ENCODE results near the gene CCDC127. TPM values are rescaled to one million over a fixed set of nuclear protein-coding genes. Genes with fewer than 3 reads are reported as not detected.
"Not testable (repeated sequence)": the region's sequence is repeated elsewhere in the genome, so short reads cannot be mapped to it uniquely, and the experiment has no call there.

Gene CCDC127
- total RNA-seq (ENCODE audit: low replicate concordance) = 7.0 TPM in 2 replicates

GRCh38 chr5:217494-218456 is at the start of gene CCDC127, which contains the start of gene SDHA:
Gene CCDC127 (minus strand): TSS chr5:218153. CDS start chr5:216849, 1,304 bp downstream.
Gene SDHA (plus strand): TSS chr5:218320. CDS start chr5:218356, 36 bp downstream.
- not testable (repeated sequence) for H3F3A ChIP-seq (ENCODE audit: low read depth); H3K9me3 Mint-ChIP-seq; H3K27me3 Mint-ChIP-seq (ENCODE audit: insufficient read depth, low read depth); H3K36me3 ChIP-seq; H3K9me3 ChIP-seq (ENCODE audit: low read depth); H3K27me3 ChIP-seq; H3K27ac ChIP-seq
- Histone ChIP-seq H3K4me1 (peaks cover 16% of the 10 kb centered on the region), H2AFZ (replicated peaks) (peak within 1 kb of the TSS; percentile 86), H3K79me2 (ENCODE audit: low read depth) (peaks cover 77% of the 10 kb centered on the region), H4K20me1 (ENCODE audit: low read depth) (peaks cover 49% of the 10 kb centered on the region), H3K9ac (peak within 1 kb of the TSS; percentile 61), H3K4me2 (peak within 1 kb of the TSS; percentile 87), H3K4me3 (peak within 1 kb of the TSS; percentile 79)
- peak; percentile 98 for DNase-seq (ENCODE audit: low spot score)
- H3K4me3 Mint-ChIP-seq = peak within 1 kb of the TSS; percentile 98
- H3K36me3 Mint-ChIP-seq = peaks cover 11% of the 10 kb centered on the region
- peak within 1 kb of the TSS; percentile 93 for H3K27ac Mint-ChIP-seq
- peaks cover 36% of the 10 kb centered on the region for H3K4me1 Mint-ChIP-seq
- TF ChIP-seq CTCF (IDR thresholded peaks at IDR 0.05) = peak; percentile 62

GRCh38 chr5:267716-268115 is 49.8 kb upstream of the CCDC127 start:
- H3K79me2 ChIP-seq (ENCODE audit: low read depth) = peaks cover 12% of the 10 kb centered on the region
- Mint-ChIP-seq H3K4me3 (no peak overlapping the region), H3K27me3 (ENCODE audit: insufficient read depth, low read depth) (peaks cover 7% of the 10 kb centered on the region), H3K9me3 (no peaks in the 10 kb centered on the region), H3K36me3 (peaks cover 10% of the 10 kb centered on the region), H3K4me1 (peaks cover 14% of the 10 kb centered on the region), H3K27ac (no peak overlapping the region)
- H3K27me3 ChIP-seq = no peaks in the 10 kb centered on the region
- H3F3A ChIP-seq (ENCODE audit: low read depth) = peaks cover 17% of the 10 kb centered on the region
- H4K20me1 ChIP-seq (ENCODE audit: low read depth) = peaks cover 2% of the 10 kb centered on the region
- no peak for TF ChIP-seq EZH2 (IDR thresholded peaks at IDR 0.05)
- no peak for TF ChIP-seq EZH2phosphoT487 (IDR thresholded peaks at IDR 0.05)
- TF ChIP-seq CTCF (IDR thresholded peaks at IDR 0.05) = no peak
- H3K9ac ChIP-seq = no peak overlapping the region
- no peak overlapping the region for H2AFZ ChIP-seq (replicated peaks)
- no peak overlapping the region for H3K4me3 ChIP-seq
- H3K27ac ChIP-seq = no peak overlapping the region
- no peaks in the 10 kb centered on the region for H3K9me3 ChIP-seq (ENCODE audit: low read depth)
- no peak for DNase-seq (ENCODE audit: low spot score)
- no peaks in the 10 kb centered on the region for H3K36me3 ChIP-seq
- no peak overlapping the region for H3K4me2 ChIP-seq
- H3K4me1 ChIP-seq = no peaks in the 10 kb centered on the region

GRCh38 chr5:266311-267026 is 48.5 kb upstream of the CCDC127 start:
- H3K27me3 ChIP-seq; H3K4me1 ChIP-seq; H3K4me2 ChIP-seq; H3K27ac Mint-ChIP-seq; H3K9me3 ChIP-seq (ENCODE audit: low read depth); H3K27me3 Mint-ChIP-seq (ENCODE audit: insufficient read depth, low read depth); H3K9me3 Mint-ChIP-seq; H2AFZ ChIP-seq (replicated peaks); H3K9ac ChIP-seq; H3K27ac ChIP-seq; H4K20me1 ChIP-seq (ENCODE audit: low read depth); H3K4me3 ChIP-seq; H3K4me3 Mint-ChIP-seq; H3K4me1 Mint-ChIP-seq; DNase-seq (ENCODE audit: low spot score); H3K36me3 ChIP-seq; H3K79me2 ChIP-seq (ENCODE audit: low read depth): not testable (repeated sequence)
- H3F3A ChIP-seq (ENCODE audit: low read depth) = peaks cover 17% of the 10 kb centered on the region
- H3K36me3 Mint-ChIP-seq = peaks cover 15% of the 10 kb centered on the region
